ENCODE measurements around the gene USF1.
A peak's percentile ranks its signal among the peaks of the same experiment; 100 is the strongest.
"Not testable (repeated sequence)": the region's sequence is repeated elsewhere in the genome, so short reads cannot be mapped to it uniquely, and the experiment has no call there.

The USF1 gene

GRCh38 chr1:161018631-161018930, 27.2 kb downstream of the USF1 start:
- ATAC-seq: no peak
- TF ChIP-seq OSR1 (CRISPR knock-in tag; IDR thresholded peaks at IDR 0.05) (no peak), PPARA (CRISPR knock-in tag; IDR thresholded peaks at IDR 0.05; ENCODE audit: borderline replicate concordance) (no peak), TSHZ2 (CRISPR knock-in tag; IDR thresholded peaks at IDR 0.05) (no peak)
- TF ChIP-seq, protein P1, sequence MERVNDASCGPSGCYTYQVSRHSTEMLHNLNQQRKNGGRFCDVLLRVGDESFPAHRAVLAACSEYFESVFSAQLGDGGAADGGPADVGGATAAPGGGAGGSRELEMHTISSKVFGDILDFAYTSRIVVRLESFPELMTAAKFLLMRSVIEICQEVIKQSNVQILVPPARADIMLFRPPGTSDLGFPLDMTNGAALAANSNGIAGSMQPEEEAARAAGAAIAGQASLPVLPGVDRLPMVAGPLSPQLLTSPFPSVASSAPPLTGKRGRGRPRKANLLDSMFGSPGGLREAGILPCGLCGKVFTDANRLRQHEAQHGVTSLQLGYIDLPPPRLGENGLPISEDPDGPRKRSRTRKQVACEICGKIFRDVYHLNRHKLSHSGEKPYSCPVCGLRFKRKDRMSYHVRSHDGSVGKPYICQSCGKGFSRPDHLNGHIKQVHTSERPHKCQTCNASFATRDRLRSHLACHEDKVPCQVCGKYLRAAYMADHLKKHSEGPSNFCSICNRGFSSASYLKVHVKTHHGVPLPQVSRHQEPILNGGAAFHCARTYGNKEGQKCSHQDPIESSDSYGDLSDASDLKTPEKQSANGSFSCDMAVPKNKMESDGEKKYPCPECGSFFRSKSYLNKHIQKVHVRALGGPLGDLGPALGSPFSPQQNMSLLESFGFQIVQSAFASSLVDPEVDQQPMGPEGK (CRISPR knock-in tag; IDR thresholded peaks at IDR 0.05; ENCODE audit: borderline replicate concordance): no peak

- TF ChIP-seq CSDC2 (CRISPR knock-in tag; IDR thresholded peaks at IDR 0.05): no peak
- TF ChIP-seq ARNTL (CRISPR knock-in tag; IDR thresholded peaks at IDR 0.05; ENCODE audit: borderline replicate concordance, low read depth): no peak
- TF ChIP-seq TCF4 (CRISPR knock-in tag; IDR thresholded peaks at IDR 0.05; ENCODE audit: borderline replicate concordance): no peak
- no peak for TF ChIP-seq TSHZ2 (CRISPR knock-in tag; IDR thresholded peaks at IDR 0.05)
- no peak for TF ChIP-seq SNAI2 (CRISPR knock-in tag; IDR thresholded peaks at IDR 0.05)
- no peak for TF ChIP-seq PPARA (CRISPR knock-in tag; IDR thresholded peaks at IDR 0.05; ENCODE audit: borderline replicate concordance)
- no peak for TF ChIP-seq ZC3H10 (CRISPR knock-in tag; IDR thresholded peaks at IDR 0.05)
- no peak for TF ChIP-seq ISL1 (CRISPR knock-in tag; IDR thresholded peaks at IDR 0.05)
- TF ChIP-seq ZNF70 (CRISPR knock-in tag; IDR thresholded peaks at IDR 0.05): no peak
- no peak for TF ChIP-seq CSRNP3 (CRISPR knock-in tag; IDR thresholded peaks at IDR 0.05)
- no peak for TF ChIP-seq ZFP30 (CRISPR knock-in tag; IDR thresholded peaks at IDR 0.05)
- TF ChIP-seq ZNF8 (CRISPR knock-in tag; IDR thresholded peaks at IDR 0.05): no peak
- TF ChIP-seq, protein P1 (CRISPR knock-in tag; IDR thresholded peaks at IDR 0.05; ENCODE audit: borderline replicate concordance): no peak
- TF ChIP-seq TOX (CRISPR knock-in tag; IDR thresholded peaks at IDR 0.05; ENCODE audit: borderline replicate concordance): no peak
Measured at GRCh38 chr1:161017756-161018630, 27.8 kb downstream of the USF1 start.

GRCh38 chr1:161017181-161017580, 28.6 kb downstream of the USF1 start:
- ATAC-seq: not testable (repeated sequence)

More at GRCh38 chr1:161017756-161018630, 27.8 kb downstream of the USF1 start:
- no peak for ATAC-seq

DNA sequence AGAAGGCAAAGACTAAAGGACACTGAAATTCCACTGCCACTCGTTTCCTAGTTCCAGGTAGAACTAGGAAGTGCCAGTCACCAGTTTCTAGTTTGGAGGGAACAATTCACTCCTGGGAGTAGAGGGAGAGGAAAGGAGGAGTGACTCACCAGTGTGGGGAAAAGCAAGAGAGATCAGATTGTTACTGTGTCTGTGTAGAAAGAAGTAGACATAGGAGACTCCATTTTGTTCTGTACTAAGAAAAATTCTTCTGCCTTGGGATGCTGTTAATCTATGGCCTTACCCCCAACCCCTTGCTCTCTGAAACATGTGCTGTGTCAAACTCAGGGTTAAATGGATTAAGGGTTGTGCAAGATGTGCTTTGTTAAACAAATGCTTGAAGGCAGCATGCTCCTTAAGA, 29.1 kb downstream of the USF1 start:
- not testable (repeated sequence) for ATAC-seq
- peak; percentile 48; the same call in 1 of the 2 replicates for TF ChIP-seq ZFP3 (CRISPR knock-in tag; IDR thresholded peaks at IDR 0.05)
